Mesendoderm (in vitro differentiated cells): Measurements from ENCODE around the gene PGA5.
A peak's percentile ranks its signal among the peaks of the same experiment; 100 is the strongest.
"Not testable (repeated sequence)": the region's sequence is repeated elsewhere in the genome, so short reads cannot be mapped to it uniquely, and the experiment has no call there.

Source experiments
- DNase-seq: peaks from one replicate; pipeline ENCODE4 v3.0.0; 2013
- H2AK5ac ChIP-seq: 2 replicates; pipeline ENCODE4 v1.6.1; 2013; ENCODE audit warnings: low read length, inconsistent platforms
- H2BK120ac ChIP-seq: 2 replicates; pipeline ENCODE4 v1.6.1; 2013; ENCODE audit warnings: low read depth, mild to moderate bottlenecking, low read length, moderate library complexity, mixed read lengths
- H2BK15ac ChIP-seq: replicated peaks from 2 replicates; pipeline ENCODE4 v1.6.1; 2013; ENCODE audit warnings: low read depth, mild to moderate bottlenecking, moderate library complexity
- H2BK5ac ChIP-seq: 2 replicates; pipeline ENCODE4 v1.6.1; 2013; ENCODE audit warnings: low read length, inconsistent platforms
- H3K18ac ChIP-seq: 2 replicates; pipeline ENCODE4 v1.6.1; 2013; ENCODE audit warnings: mild to moderate bottlenecking, low read length, mixed read lengths
- H3K23ac ChIP-seq: one replicate; pipeline ENCODE4 v1.6.1; 2013; ENCODE audit warnings: low read length
- H3K27ac ChIP-seq: 2 replicates; pipeline ENCODE4 v1.5.1; 2013; ENCODE audit warnings: low read depth, mild to moderate bottlenecking, inconsistent platforms, low read length, moderate library complexity
- H3K27me3 ChIP-seq: 2 replicates; pipeline ENCODE4 v1.6.1; 2013; ENCODE audit warnings: low read length, control low read depth, mild to moderate bottlenecking, inconsistent platforms; ENCODE audit not compliant: insufficient read depth, poor library complexity
- H3K36me3 ChIP-seq: 2 replicates; pipeline ENCODE4 v1.6.1; 2013; ENCODE audit warnings: low read length, inconsistent platforms; ENCODE audit not compliant: control insufficient read depth, insufficient read depth
- H3K4ac ChIP-seq: one replicate; pipeline ENCODE4 v1.6.1; 2013; ENCODE audit warnings: low read depth, mild to moderate bottlenecking, low read length, moderate library complexity
- H3K4me1 ChIP-seq: 2 replicates; pipeline ENCODE4 v1.6.1; 2013; ENCODE audit warnings: low read depth, low read length, inconsistent platforms; ENCODE audit not compliant: control insufficient read depth
- H3K4me2 ChIP-seq: 2 replicates; pipeline ENCODE4 v1.6.1; 2013; ENCODE audit warnings: low read length
- H3K4me3 ChIP-seq: 2 replicates; pipeline ENCODE4 v1.5.1; 2013; ENCODE audit warnings: mild to moderate bottlenecking, low read length
- H3K56ac ChIP-seq: one replicate; pipeline ENCODE4 v1.6.1; 2013; ENCODE audit warnings: low read length
- H3K79me1 ChIP-seq: 2 replicates; pipeline ENCODE4 v1.6.1; 2013; ENCODE audit warnings: low read length, inconsistent platforms
- H3K79me2 ChIP-seq: 2 replicates; pipeline ENCODE4 v1.6.1; 2013; ENCODE audit warnings: mild to moderate bottlenecking, low read length; ENCODE audit not compliant: control insufficient read depth, insufficient read depth
- H3K9ac ChIP-seq: 2 replicates; pipeline ENCODE4 v1.6.1; 2013; ENCODE audit warnings: low read length, inconsistent platforms
- H4K5ac ChIP-seq: one replicate; pipeline ENCODE4 v1.6.1; 2013; ENCODE audit warnings: low read length
- H4K8ac ChIP-seq: one replicate; pipeline ENCODE4 v1.6.1; 2013; ENCODE audit warnings: low read depth, mild to moderate bottlenecking, control low read depth, low read length, moderate library complexity
- WGBS: extraction: QIAGEN DNeasy Blood & Tissue Kit; methylation state at CpG from one replicate; pipeline ENCODE4 v1.1.7; 2013; ENCODE audit warnings: low lambda C conversion rate, missing lambda C conversion rate; ENCODE audit not compliant: insufficient coverage; ENCODE audit errors: extremely low coverage; 5-methylcytosine and 5-hydroxymethylcytosine counted together

The PGA5 gene

GRCh38 chr11:61198948-61199523, 41.9 kb upstream of the PGA5 start:
- no peak overlapping the region for H3K23ac ChIP-seq
- no peak overlapping the region for H2BK120ac ChIP-seq
- H3K27ac ChIP-seq: no peak overlapping the region
- DNase-seq: no peak
- H3K4me1 ChIP-seq: no peaks in the 10 kb centered on the region
- no peak overlapping the region for H3K56ac ChIP-seq
- no peak overlapping the region for H3K4me2 ChIP-seq
- no peak overlapping the region for H3K4ac ChIP-seq
- H2AK5ac ChIP-seq: no peak overlapping the region
- no peak overlapping the region for H2BK5ac ChIP-seq
- no peak overlapping the region for H3K9ac ChIP-seq
- no peak overlapping the region for H3K18ac ChIP-seq
- no peaks in the 10 kb centered on the region for H3K27me3 ChIP-seq
- H3K4me3 ChIP-seq: no peak overlapping the region
- no peak overlapping the region for H4K8ac ChIP-seq
- no peak overlapping the region for H4K5ac ChIP-seq
- WGBS: no CpG with 5 or more reads among the region's 4 CpGs
- no peaks in the 10 kb centered on the region for H3K79me2 ChIP-seq
- no peaks in the 10 kb centered on the region for H3K79me1 ChIP-seq
- no peaks in the 10 kb centered on the region for H3K36me3 ChIP-seq
- no peak overlapping the region for H2BK15ac ChIP-seq

- no CpG with 5 or more reads among the region's 14 CpGs for WGBS
- Histone ChIP-seq H2BK15ac (no peak overlapping the region), H3K9ac (no peak overlapping the region), H2AK5ac (no peak overlapping the region), H3K4me1 (no peaks in the 10 kb centered on the region), H2BK5ac (no peak overlapping the region), H3K4ac (no peak overlapping the region), H4K8ac (no peak overlapping the region), H3K4me2 (no peak overlapping the region), H2BK120ac (no peak overlapping the region), H3K56ac (no peak overlapping the region), H3K27me3 (no peaks in the 10 kb centered on the region), H3K79me1 (no peaks in the 10 kb centered on the region), H3K79me2 (no peaks in the 10 kb centered on the region), H3K18ac (no peak overlapping the region), H3K36me3 (no peaks in the 10 kb centered on the region), H3K23ac (no peak overlapping the region), H4K5ac (no peak overlapping the region), H3K4me3 (no peak overlapping the region), H3K27ac (no peak overlapping the region)
- no peak for DNase-seq
These were observed 39.5 kb upstream of the PGA5 start for GRCh38 chr11:61201476-61201875.

GRCh38 chr11:61202950-61203746, 37.8 kb upstream of the PGA5 start, which contains the start of gene PGA3:
Gene PGA3, plus strand, starts transcription at chr11:61203515. Its CDS starts 50 bp downstream, at chr11:61203565.
- not testable (repeated sequence) for H3K9ac ChIP-seq, H3K4me3 ChIP-seq, H2AK5ac ChIP-seq, H2BK15ac ChIP-seq, H3K79me2 ChIP-seq, H3K27me3 ChIP-seq, H3K18ac ChIP-seq, H3K4me2 ChIP-seq, H2BK120ac ChIP-seq, H3K23ac ChIP-seq, H4K8ac ChIP-seq, H4K5ac ChIP-seq, H3K79me1 ChIP-seq, H3K56ac ChIP-seq, H3K4me1 ChIP-seq, H3K27ac ChIP-seq, H3K36me3 ChIP-seq, H3K4ac ChIP-seq, H2BK5ac ChIP-seq
- DNase-seq: peak; percentile 46
- WGBS: no CpG with 5 or more reads among the region's 18 CpGs

GRCh38 chr11:61203873-61204272, 37.1 kb upstream of the PGA5 start:
- not testable (repeated sequence) for H3K36me3 ChIP-seq, H3K4me3 ChIP-seq, H3K79me1 ChIP-seq, H4K8ac ChIP-seq, H3K4me2 ChIP-seq, H3K56ac ChIP-seq, H2BK120ac ChIP-seq, H2BK15ac ChIP-seq, H3K9ac ChIP-seq, H2AK5ac ChIP-seq, H3K18ac ChIP-seq, H3K4ac ChIP-seq, H3K23ac ChIP-seq, H3K79me2 ChIP-seq, H2BK5ac ChIP-seq, DNase-seq, H4K5ac ChIP-seq, H3K27ac ChIP-seq, H3K4me1 ChIP-seq, H3K27me3 ChIP-seq
- no CpG with 5 or more reads among the region's 5 CpGs for WGBS

GRCh38 chr11:61204502-61205059, 36.4 kb upstream of the PGA5 start:
- H3K27me3 ChIP-seq, H4K5ac ChIP-seq, H2BK5ac ChIP-seq, H3K4me1 ChIP-seq, H3K79me1 ChIP-seq, H3K4me3 ChIP-seq, H3K36me3 ChIP-seq, H3K79me2 ChIP-seq, H4K8ac ChIP-seq, H2AK5ac ChIP-seq, DNase-seq, H3K27ac ChIP-seq, H2BK120ac ChIP-seq, H3K9ac ChIP-seq, H3K56ac ChIP-seq, H3K23ac ChIP-seq, H2BK15ac ChIP-seq, H3K4me2 ChIP-seq, H3K18ac ChIP-seq, H3K4ac ChIP-seq: not testable (repeated sequence)
- WGBS: no CpG with 5 or more reads among the region's 14 CpGs
